ENCODE data around the gene MVB12B. TPM values are rescaled to one million over a fixed set of nuclear protein-coding genes. Genes with fewer than 3 reads are reported as not detected.
"Not testable (repeated sequence)": the region's sequence is repeated elsewhere in the genome, so short reads cannot be mapped to it uniquely, and the experiment has no call there.

The MVB12B gene
- total and polyA plus RNA-seq, 9 donors: 7.0 to 23.1 (median 17.8) TPM

- H3K4me3 ChIP-seq: no peak overlapping the region
- no peaks in the 10 kb centered on the region for H3K9me3 ChIP-seq
- no peaks in the 10 kb centered on the region for H3K36me3 ChIP-seq
- H3K27me3 ChIP-seq: no peaks in the 10 kb centered on the region
- TF ChIP-seq CTCF (IDR thresholded peaks at IDR 0.05) (no peak), EP300 (IDR thresholded peaks at IDR 0.05) (no peak), POLR2A (IDR thresholded peaks at IDR 0.05) (no peak)
- 92 to 94% (median 93%) methylated on average over 8 of the region's 8 CpGs for WGBS, 3 donors
- H3K4me1 ChIP-seq (ENCODE audit: insufficient read depth): no peaks in the 10 kb centered on the region
- no peak overlapping the region for H3K27ac ChIP-seq
- intact Hi-C loops (cut with DNase I): no loop called here
- DNase-seq: no peak
These were observed 227.7 kb downstream of the MVB12B start for GRCh38 chr9:126554292-126554691.

GRCh38 chr9:126555421-126555820 is 228.8 kb downstream of the MVB12B start:
- H3K4me3 ChIP-seq; H3K27me3 ChIP-seq; H3K36me3 ChIP-seq; H3K27ac ChIP-seq; DNase-seq; H3K9me3 ChIP-seq; H3K4me1 ChIP-seq (ENCODE audit: insufficient read depth): not testable (repeated sequence)
- 80 to 88% (median 86%) methylated on average over 13 of the region's 13 CpGs for WGBS, 3 donors
- intact Hi-C loops (cut with DNase I): loop anchor here in 2 of 4 donors (5.0 kb wide), 1 partner anchor 53 kb away; no protein-coding TSS in a partner anchor

Small RNAs within 50 kb of the gene (small RNA-seq; reads per million reads assigned to genes)
- gene RF00108: not detected
